Measurements from ENCODE around the gene GOLGB1.
"Not testable (repeated sequence)": the region's sequence is repeated elsewhere in the genome, so short reads cannot be mapped to it uniquely, and the experiment has no call there.

GOLGB1 gene, protein sequence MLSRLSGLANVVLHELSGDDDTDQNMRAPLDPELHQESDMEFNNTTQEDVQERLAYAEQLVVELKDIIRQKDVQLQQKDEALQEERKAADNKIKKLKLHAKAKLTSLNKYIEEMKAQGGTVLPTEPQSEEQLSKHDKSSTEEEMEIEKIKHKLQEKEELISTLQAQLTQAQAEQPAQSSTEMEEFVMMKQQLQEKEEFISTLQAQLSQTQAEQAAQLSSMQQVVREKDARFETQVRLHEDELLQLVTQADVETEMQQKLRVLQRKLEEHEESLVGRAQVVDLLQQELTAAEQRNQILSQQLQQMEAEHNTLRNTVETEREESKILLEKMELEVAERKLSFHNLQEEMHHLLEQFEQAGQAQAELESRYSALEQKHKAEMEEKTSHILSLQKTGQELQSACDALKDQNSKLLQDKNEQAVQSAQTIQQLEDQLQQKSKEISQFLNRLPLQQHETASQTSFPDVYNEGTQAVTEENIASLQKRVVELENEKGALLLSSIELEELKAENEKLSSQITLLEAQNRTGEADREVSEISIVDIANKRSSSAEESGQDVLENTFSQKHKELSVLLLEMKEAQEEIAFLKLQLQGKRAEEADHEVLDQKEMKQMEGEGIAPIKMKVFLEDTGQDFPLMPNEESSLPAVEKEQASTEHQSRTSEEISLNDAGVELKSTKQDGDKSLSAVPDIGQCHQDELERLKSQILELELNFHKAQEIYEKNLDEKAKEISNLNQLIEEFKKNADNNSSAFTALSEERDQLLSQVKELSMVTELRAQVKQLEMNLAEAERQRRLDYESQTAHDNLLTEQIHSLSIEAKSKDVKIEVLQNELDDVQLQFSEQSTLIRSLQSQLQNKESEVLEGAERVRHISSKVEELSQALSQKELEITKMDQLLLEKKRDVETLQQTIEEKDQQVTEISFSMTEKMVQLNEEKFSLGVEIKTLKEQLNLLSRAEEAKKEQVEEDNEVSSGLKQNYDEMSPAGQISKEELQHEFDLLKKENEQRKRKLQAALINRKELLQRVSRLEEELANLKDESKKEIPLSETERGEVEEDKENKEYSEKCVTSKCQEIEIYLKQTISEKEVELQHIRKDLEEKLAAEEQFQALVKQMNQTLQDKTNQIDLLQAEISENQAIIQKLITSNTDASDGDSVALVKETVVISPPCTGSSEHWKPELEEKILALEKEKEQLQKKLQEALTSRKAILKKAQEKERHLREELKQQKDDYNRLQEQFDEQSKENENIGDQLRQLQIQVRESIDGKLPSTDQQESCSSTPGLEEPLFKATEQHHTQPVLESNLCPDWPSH (N-terminal part only)

DNA sequence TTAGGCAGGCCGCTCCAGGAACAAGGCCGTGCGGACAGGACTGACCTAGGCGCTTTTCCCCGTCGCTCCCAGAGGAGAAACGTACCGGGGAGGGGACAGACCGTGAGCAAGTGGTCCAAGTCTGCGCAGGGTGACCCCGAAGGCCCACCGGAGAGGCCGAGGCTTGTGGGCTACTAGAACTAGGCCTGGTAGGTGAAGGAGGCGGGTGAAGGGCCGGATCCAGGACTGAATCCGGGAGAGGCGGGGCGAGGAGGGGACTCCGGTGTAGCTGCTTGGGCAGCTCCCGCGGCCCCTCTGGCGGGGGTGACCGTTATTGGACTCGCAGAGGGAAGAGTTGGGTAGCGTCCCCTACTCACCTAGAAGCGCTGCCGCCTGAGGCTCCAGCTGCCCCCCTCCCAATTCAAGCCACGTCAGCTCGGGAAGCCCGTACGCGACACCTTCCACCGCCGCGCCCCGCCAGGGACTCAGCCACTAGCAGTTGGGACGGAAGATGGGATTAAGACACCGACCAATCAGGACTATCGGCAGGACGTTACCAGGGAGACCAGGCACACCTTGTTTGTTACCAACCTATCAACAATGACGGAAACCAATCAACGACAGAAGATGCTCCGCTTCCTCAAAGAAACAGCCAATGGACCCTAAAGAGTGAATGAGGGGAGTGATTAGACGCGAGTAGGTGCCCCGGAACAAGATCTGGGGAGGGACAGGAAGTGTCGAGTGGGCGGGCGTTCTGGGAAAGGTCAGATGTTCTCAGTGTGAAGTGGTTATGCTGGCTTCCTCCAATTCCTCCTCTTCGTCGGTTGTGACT is at the start of gene GOLGB1:
Gene GOLGB1, minus strand, starts transcription at position 466 of the 811 bp plus-strand sequence. CDS start 18,770 bp downstream, outside the sequence.
- peak; percentile 85 for DNase-seq (ENCODE audit: low read depth)

DNA sequence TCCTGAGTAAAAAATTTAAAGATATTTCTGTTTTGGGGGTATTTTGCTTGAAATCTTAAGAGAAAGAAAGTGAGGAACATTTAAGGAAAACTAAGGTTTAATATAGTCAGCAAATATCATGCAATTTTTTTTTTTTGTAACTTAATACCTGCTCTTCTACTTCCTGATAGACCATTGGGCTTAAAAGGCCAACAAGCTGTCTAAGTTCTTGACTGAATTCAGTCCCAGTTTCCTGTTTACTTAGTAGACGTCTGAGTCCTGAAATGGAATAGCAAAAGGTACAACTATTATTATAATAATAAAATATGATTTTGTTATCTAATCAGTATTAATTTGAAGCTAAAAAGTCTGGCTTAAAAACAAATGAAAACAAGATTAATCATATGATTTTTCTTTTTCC is 47.4 kb upstream of the GOLGB1 start:
- no peak for DNase-seq (ENCODE audit: low read depth)

DNA sequence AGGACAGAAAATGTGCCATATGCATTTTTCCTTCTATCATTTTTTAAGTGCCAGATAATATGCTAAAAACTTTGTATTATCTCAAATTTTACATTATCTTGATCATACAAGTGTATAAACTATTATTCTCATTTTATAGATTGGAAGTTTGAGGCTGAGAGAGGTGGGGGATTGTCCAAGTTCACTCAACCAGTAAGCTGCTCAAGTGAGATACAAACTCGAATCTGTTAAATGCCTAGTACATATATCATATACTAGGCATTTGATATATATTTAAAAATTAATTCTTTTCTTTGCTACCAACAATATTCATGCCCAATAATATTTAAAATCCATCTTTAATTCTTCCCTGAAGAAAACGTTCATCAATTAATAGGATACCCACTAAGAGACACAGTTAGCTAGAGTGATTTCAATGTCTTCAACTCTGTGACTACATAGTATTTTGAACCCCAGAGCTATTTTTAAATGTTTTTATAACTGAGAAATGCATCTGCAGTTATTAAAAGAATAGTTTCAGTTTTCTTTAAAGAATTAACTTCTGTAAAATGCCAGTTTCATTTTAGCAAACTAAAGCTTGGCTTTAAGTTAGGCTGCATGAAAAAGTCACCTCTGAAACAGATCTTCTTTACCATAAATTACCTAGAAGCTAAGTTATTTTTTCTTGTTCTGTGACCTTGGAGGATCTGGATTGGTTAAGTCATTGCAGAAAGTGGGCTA is 44.9 kb upstream of the GOLGB1 start:
- DNase-seq (ENCODE audit: low read depth) = no peak

DNA sequence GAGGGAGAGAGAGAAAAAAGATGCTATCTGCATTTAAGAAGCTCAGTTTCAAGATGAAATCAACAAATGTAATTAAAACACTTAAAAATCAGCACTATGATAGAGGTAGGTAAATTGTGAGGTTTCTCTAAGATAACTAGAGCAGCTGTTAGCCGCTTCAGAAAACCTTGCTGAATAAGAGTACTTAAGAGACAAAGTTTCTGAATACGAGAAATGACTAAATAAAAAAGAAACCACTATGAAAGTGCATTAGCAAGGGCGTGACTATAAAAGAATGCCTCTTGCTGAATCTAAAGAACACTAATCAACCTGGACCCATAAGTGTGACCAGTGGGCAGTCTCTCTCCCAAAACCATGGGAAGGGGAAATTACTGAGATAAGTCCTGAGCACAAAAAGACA is 43.5 kb upstream of the GOLGB1 start:
- DNase-seq (ENCODE audit: low read depth) = no peak

DNA sequence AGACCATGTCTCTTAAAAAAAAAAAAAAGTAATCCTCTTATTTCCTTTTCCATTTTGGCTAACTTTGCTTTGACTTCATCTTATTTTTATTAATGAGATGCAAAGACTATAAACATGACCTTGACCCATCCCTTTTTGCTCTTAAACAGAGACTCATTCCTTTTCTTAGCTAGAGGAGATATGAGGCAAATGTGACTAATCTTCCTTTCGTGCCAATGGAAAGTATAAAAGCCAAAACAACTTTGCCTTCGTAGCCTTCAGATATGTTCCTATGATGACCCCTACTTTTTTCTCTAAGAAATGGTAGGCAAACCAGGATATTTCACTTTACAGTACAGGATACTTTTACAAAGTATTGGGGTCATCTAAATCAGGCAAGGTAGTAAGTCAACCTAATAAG is 36.9 kb upstream of the GOLGB1 start:
- no peak for DNase-seq (ENCODE audit: low read depth)

DNA sequence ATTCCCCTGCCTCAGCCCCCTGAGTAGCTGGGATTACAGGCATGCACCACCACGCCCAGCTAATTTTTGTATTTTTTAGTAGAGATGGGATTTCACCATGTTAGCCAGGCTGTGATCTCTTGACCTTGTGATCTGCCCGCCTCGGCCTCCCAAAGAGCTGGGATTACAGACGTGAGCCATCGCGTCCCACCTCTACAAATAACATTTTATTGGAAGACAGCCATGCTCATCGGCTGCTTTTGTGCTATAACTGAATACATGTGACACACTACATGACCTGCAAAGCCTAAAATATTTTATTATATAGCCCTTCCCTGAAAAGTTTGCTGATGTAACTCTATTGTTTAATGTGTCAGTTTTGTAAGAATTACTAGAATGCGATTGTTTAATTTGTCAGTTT is 33.2 kb upstream of the GOLGB1 start:
- not testable (repeated sequence) for DNase-seq (ENCODE audit: low read depth)

DNA sequence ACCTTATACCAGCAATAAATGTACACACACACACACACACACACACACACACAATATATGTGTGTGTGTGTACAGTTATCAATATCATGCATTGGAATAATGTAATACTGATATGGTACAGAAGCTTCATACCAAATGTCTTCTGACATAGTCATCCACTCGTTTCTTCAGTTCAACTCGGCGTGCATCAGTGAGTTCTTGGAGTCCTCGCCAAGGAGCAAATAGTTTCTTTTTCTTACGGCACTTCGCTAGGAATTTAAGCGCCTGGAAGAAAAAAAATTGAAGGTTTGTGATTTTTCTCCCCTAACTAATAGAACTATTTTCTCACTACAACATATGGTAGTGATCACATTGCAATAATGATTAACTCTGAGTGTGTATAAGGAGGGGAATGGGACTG is 32.1 kb upstream of the GOLGB1 start:
- DNase-seq (ENCODE audit: low read depth) = no peak

DNA sequence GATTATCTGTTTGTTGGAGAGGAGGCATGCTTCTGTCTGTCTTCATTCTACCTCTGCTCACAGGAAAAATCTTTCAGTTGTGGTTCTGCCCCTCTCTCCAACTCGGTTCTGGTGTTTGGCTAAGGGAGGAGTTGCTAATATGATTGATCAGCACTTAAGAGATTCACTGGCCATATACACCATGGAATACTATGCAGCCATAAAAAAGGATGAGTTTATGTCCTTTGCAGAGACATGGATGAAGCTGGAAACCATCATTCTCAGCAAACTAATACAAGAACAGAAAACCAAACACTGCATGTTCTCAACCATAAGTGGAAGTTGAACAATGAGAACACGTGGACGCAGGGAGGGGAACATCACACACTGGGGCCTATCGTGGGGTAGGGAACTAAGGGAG is 25.6 kb upstream of the GOLGB1 start:
- not testable (repeated sequence) for DNase-seq (ENCODE audit: low read depth)

DNA sequence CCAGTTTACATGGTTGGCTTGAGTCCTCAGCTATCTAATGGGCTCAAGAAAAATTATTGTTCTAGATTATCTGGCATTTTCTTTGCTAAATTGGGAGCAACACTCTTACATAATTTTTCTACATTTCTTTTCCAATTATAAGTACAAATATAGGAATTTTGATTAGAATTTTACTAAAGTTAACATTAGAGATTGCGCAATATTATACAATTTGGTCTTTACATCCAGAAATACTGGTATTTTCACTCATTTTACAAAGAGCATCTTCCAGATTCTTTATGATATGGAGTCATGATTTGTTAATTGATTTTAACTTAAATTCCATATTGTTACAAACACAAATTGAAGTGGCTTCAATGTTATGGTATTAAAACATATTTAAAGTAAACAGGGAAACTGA is 19.7 kb upstream of the GOLGB1 start:
- no peak for DNase-seq (ENCODE audit: low read depth)

DNA sequence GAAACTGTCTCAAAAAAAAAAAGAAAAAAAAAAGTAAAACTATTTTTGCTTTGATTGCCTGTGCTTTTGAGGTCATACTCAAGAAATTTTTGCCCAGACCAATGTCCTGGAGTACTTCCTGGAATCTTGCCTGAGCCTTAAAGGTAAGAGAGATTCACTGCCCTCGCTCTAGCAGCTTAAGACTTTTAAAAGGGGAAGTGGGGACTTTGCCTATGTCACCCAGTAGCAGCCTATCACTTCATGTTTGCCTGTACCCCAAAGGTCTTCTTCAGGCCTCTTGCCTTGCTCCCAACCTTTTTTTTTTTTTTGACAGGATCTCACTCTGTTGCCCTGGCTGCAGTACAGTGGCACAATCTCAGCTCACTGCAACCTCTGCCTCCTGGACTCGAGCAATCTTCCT is 18.9 kb upstream of the GOLGB1 start:
- DNase-seq (ENCODE audit: low read depth) = no peak

DNA sequence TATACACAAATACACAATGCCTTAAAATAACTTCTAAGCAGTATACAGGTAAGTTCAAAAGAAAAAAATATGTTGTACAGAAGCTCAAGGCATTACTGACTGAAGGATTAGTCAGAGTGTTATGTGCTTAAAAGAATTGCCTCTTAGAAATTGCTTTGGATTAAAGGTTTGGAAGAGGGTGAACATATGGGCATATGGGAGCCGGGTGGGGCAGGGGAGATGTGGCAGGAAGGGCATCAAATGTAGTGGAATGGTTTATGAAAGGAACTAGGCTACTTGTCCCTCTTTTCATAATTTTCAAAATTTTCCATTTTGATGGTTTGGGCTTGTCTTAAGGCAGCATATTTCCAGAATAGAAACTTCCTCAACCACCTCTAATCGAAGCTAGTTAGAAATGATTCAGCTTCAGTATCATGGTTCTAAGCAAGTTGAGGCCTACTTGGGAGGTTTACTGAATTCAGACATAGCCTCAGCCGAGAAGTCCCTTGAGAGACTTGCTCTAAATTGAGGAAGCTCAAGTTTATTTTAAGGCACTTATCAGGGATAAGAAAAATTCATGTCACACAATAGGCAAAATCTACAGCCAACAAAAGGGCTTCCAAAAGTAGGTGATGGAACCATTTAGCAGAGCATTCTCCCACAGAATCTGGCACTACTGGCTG is 10.1 kb upstream of the GOLGB1 start:
- DNase-seq (ENCODE audit: low read depth) = no peak

DNA sequence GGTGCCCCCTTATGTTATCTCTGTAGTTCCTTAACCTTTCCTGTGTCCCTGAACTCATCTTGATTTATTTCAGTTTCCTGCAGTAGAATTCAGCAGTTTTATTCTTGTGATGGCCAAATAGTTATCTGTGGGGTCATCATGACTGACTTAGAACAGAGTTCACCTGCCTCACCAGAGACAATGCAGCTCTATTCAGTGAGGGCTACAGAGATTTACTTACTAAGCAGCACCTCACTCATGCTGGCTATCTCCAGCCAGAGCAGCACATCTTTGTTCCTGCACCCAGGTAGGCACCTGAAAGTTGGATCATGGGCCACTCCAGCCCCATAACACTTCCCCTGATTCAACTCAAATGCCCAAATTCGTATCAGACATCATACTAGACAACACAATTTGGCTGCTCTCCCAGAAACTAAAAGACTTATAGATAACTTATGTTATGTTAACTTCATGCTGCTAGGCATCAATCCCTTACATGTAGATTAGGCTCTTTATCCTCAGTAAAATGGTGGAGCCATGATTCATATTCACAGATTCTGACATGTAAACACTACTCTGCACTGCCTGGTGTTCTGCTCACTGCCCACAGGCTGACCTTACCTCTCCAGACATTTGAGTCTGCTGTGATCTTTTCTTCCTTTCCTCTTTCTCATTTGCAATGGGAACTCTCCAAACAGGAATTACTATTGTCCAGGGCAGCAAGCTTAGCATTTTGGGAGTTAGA is 9.3 kb upstream of the GOLGB1 start:
- no peak for DNase-seq (ENCODE audit: low read depth)

DNA sequence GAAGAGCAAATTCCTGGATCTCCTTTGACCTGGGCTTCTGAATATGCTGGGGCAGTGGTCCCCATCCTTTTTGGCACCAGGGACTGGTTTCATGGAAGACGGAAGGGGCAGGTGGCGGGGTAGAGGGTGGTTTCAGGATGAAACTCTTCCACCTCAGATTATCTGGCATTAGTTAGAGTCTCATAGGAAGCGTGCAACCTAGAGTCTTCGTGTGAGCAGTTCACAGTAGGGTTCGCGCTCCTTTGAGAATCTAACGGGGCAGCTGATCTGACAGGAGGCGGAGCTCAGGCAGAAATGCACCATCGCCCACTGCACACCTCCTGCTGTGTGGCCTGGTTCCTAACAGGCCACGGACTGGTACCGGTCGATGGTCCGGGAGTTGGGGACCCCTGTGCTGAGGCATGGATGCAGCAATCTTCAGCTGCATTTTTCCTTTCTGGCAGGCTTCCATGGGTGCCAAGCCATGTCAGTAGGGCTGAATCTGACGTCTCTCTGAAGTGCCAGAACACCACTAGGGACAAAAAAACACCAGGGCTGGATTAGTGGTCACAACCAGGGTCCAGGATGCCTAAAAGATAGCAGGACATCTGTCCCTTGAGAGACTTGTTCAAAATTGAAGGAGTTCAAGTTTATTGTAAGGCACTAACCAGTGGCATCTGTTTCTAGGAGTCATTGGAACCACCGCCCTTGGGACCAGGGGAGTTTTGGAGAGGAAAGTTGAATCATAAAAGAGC is 8.4 kb upstream of the GOLGB1 start:
- DNase-seq (ENCODE audit: low read depth) = no peak

DNA sequence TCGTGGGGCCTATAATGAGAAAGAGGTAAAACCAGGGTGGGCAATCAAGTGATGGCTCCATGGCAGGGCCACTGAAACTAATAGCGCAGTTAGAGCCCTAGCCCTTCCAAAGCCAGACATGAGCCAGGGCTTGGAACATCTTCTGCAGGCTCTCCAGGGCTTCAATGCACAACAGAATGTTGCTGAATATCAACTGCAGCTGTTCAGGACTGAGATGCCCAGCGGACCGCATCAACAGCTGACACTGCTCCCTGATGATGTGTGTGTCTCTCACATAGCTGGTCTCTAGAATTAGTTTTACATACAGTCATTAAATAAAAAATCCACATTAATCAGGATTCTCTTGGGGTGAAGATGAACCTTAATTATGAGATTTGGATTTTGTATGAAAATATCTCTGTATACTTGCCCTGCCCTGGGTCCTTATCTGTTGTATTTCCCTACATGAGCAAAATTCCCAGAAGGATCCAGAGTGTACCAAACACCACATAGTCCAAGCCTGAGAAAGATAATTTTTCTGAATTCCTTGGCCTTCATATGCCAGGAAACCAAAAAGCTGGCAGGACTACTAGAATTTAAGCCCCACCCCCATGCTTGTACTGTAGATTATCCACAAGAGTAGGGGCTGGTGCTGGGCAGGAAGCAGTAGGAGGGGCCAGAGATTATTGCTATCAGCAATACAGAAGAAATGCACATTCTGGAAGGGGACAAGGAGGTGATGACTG is 7.7 kb upstream of the GOLGB1 start:
- DNase-seq (ENCODE audit: low read depth) = no peak

DNA sequence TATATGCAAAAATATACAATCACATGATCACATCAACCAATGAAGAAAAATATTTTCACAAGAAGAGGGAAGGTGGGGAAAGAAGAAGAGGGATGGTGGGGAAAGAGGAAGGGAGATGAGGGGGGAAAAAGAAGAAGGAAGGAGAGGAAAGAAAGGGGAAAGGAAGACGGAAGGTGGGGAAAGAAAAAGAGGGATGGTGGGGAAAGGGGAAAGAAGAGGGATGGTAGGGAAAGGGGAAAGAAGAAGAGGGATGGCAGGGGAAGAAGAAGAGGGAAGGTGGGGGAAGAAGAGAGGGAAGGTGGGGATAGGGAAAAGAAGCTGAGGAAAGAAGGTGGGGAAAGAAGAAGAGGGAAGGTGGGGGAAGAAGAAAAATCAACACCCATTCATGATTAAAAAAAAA is 3.2 kb upstream of the GOLGB1 start:
- DNase-seq (ENCODE audit: low read depth) = no peak

DNA sequence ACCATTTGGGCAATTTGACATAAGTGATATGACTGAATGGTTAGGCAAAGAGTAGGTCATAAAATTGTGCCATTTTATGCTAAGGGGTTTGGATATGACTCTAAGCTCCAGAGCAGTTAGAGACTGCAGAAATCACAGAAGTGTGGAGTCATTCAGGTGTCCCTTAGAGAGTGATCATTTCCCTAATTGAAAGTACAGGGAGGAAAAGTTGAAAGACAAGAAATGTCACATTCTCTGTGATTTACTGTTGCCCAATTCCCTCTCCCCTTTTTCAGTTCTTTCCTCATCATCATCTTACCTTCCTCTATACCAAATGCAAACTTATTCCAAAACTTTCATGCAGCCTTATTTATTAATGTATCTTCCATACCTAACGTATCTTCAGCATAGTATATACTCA is 2.7 kb upstream of the GOLGB1 start:
- DNase-seq (ENCODE audit: low read depth) = no peak

DNA sequence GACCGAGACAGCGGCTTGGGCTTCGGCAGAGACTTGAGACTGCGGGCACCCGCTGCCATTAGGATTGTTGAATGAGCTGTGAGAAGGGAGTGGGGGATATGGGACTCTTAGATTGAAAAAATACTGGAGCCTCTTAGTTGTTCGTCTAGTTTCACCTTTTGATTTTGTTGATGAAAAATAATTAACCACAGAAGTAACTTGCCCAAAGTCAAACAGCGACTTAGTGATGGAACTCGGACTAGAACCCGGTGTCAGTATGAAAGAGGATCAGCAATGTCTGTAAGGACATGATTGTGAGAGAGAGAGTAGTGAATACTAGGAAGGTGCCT is 510 bp upstream of the GOLGB1 start:
- DNase-seq (ENCODE audit: low read depth) = no peak

DNA sequence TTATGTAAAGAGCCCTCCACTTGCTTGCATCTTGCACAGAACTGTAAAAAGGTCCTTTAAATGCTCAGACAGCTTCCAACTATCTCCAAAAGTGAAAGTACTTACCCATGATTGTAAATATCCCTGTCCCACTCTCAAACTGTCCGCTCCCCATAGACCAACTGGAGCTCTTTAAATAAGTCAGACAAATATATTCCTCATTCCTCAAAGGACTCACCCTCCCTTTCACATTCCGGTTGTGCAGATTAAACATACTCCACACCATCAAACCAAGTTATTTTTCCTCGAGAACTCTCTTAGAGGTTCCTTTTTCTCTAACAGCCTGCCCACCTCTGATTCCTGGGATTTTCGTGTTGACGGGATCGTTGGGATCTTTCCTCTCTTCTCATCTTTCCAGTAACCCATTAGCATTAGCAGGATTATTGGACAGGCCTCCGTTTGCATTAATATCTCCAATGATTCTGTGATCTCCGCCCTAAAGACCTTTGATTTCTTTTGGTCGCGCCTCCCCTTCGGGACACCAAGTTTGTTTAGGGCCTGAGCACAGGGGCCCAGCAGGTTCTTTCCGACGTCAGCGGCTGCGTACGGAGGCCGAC is 763 bp downstream of the GOLGB1 start:
- DNase-seq (ENCODE audit: low read depth) = no peak

All from activated T-cell treated with anti-CD3 and anti-CD28 coated beads for 24 hours (primary cell).